K562 (cell line): ENCODE data around the gene ZNF598. TPM values are rescaled to one million over a fixed set of nuclear protein-coding genes. Genes with fewer than 3 reads are reported as not detected.

Experiments
- ATF7 ChIP-seq: fragments of 450-650 bp; IDR thresholded peaks from 2 replicates; pipeline ENCODE4 v1.7.1; 2014; ENCODE audit warnings: mild to moderate bottlenecking, moderate library complexity
- CC2D1A ChIP-seq: fragments of 450-650 bp; IDR thresholded peaks from 2 replicates; pipeline ENCODE4 v1.6.1; 2017; ENCODE audit warnings: mild to moderate bottlenecking
- KHSRP ChIP-seq: fragments of 450-650 bp; IDR thresholded peaks from 2 replicates; pipeline ENCODE4 v1.6.1; 2017
- MBD1 ChIP-seq: fragments of 250-450 bp; sonication (Bioruptor Pico); IDR thresholded peaks from 2 replicates; pipeline ENCODE4 v1.8.0; 2022; ENCODE audit warnings: inconsistent platforms
- MYC ChIP-seq, 2 experiments: fragments of 250-450 bp in 1 of 2; sonication (Bioruptor Pico) in 1 of 2; IDR thresholded peaks; 2 replicates each; pipeline versions ENCODE4 v1.5.1 to v1.6.1; 2012 to 2021; ENCODE audit warnings: low read depth in 2 of 2, borderline replicate concordance in 1 of 2, improper control_type of control experiment in 1 of 2, low read length in 1 of 2, mild to moderate bottlenecking in 1 of 2, moderate library complexity in 1 of 2
- NR2C1 ChIP-seq, 2 experiments: fragments of 450-650 bp; IDR thresholded peaks; 2 replicates each; pipeline ENCODE4 v1.6.1; 2017; ENCODE audit warnings: mild to moderate bottlenecking in 2 of 2, antibody characterized with exemption in 1 of 2, inconsistent platforms in 1 of 2, missing compliant biosample characterization in 1 of 2, missing genetic modification characterization in 1 of 2
- RAD21 ChIP-seq, 2 experiments: fragments of 250-450 bp in 1 of 2; fragments of 450-650 bp in 1 of 2; sonication (Bioruptor Pico) in 1 of 2; formaldehyde crosslinking in 1 of 2; IDR thresholded peaks in 1 of 2; conservative IDR thresholded peaks in 1 of 2; 2 replicates each; pipeline versions ENCODE4 v1.4.0 to v1.8.0; 2020 to 2022; ENCODE audit warnings: mild to moderate bottlenecking in 2 of 2, moderate library complexity in 1 of 2
- SIN3A ChIP-seq, 2 experiments: fragments of 150-350 bp in 1 of 2; IDR thresholded peaks; 2 replicates each; pipeline ENCODE4 v1.6.1; 2011 to 2016; ENCODE audit warnings: borderline replicate concordance in 2 of 2, low read depth in 2 of 2, low read length in 2 of 2, mild to moderate bottlenecking in 2 of 2, moderate library complexity in 2 of 2; ENCODE audit not compliant: control insufficient read depth in 1 of 2
- TARDBP ChIP-seq: fragments of 450-650 bp; IDR thresholded peaks from 2 replicates; pipeline ENCODE4 v1.6.1; 2016
- TCF7 ChIP-seq: sonication (generic); IDR thresholded peaks from 2 replicates; pipeline ENCODE4 v1.6.1; 2016; ENCODE audit warnings: antibody characterized with exemption, borderline replicate concordance
- TFAM ChIP-seq: fragments of 250-450 bp; sonication (Bioruptor Pico); conservative IDR thresholded peaks from 2 replicates; pipeline ENCODE4 v1.5.0; 2021; ENCODE audit warnings: mild to moderate bottlenecking, moderate library complexity
- ZC3H8 ChIP-seq: fragments of 450-650 bp; IDR thresholded peaks from 2 replicates; pipeline ENCODE4 v1.6.1; 2017
- ZNF23 ChIP-seq: fragments of 250-450 bp; sonication (Bioruptor Pico); IDR thresholded peaks from 2 replicates; pipeline ENCODE4 v1.4.0; 2020; ENCODE audit warnings: mild to moderate bottlenecking
- ZNF717 ChIP-seq: fragments of 250-450 bp; sonication (Bioruptor Pico); IDR thresholded peaks from 2 replicates; pipeline ENCODE4 v1.5.0; 2021
- ZNF785 ChIP-seq: fragments of 250-450 bp; sonication (Bioruptor Pico); IDR thresholded peaks from 2 replicates; pipeline ENCODE4 v1.4.0; 2020; ENCODE audit warnings: mild to moderate bottlenecking
- polyA plus RNA-seq, 8 experiments: library from polyadenylated mRNA; depleted of rRNA in 4 of 8; stranded (reverse) in 5 of 8; unstranded in 3 of 8; fragments of >200 nt; fragmentation: Nextera tagmentation in 2 of 8; fragmentation: Illumina TruSeq in 1 of 8; extraction: Ambion mirVana in 2 of 8; extraction: Trizol in 1 of 8; gene quantifications; 2 replicates each; pipeline versions ENCODE4 v1.2.1 to v1.2.3, GENCODE V29; 2011 to 2014; ENCODE audit warnings: inconsistent platforms in 1 of 8, missing spikeins in 1 of 8
- total RNA-seq, 7 experiments: library from RNA; depleted of rRNA in 6 of 7; stranded (reverse); fragments of >200 nt in 6 of 7; fragmentation: Illumina TruSeq in 2 of 7; extraction: Trizol in 2 of 7; gene quantifications; 2 replicates each; pipeline versions ENCODE4 v1.2.1 to v1.2.3, GENCODE V29; 2011 to 2021; ENCODE audit warnings: low replicate concordance in 1 of 7
- TF ChIP-seq, protein P1 (sequence below): fragments of 250-450 bp; sonication (Bioruptor Pico); IDR thresholded peaks from 2 replicates; pipeline ENCODE4 v1.9.0; 2021; ENCODE audit warnings: mild to moderate bottlenecking, inconsistent platforms
- TF ChIP-seq, protein P2 (sequence below): fragments of 250-450 bp; sonication (Bioruptor Pico); IDR thresholded peaks from 2 replicates; pipeline ENCODE4 v1.4.0; 2020; ENCODE audit warnings: mild to moderate bottlenecking, moderate library complexity, borderline replicate concordance

ZNF598 gene
- total and polyA plus RNA-seq, 9 of the 15 experiments (the other 6 are each of a cell fraction or from before 2014, with no cell fraction given), result 0.11 to 115 (median 29.6) TPM

GRCh38 chr16:1983544-1984346, 25.9 kb downstream of the ZNF598 start, which contains the start of gene GFER (continued):
- TF ChIP-seq NR2C1 (IDR thresholded peaks at IDR 0.05) (no peak), NR2C1 (tag; IDR thresholded peaks at IDR 0.05) (peak; percentile 64), TCF7 (no peak), MYC (IDR thresholded peaks at IDR 0.05; ENCODE audit: low read depth, low read length) (peak; percentile 86), MYC (CRISPR knock-in tag; IDR thresholded peaks at IDR 0.05; ENCODE audit: borderline replicate concordance, low read depth) (no peak), ZNF785 (CRISPR knock-in tag) (no peak), RAD21 (CRISPR knock-in tag; conservative IDR thresholded peaks at IDR 0.05 in 1 of 2, IDR thresholded peaks at IDR 0.05 in 1 of 2) (peak; percentile 23 to 47; a peak in 2 of 4 replicates), KHSRP (no peak), MBD1 (CRISPR knock-in tag) (no peak), TFAM (CRISPR knock-in tag) (no peak), SIN3A (IDR thresholded peaks at IDR 0.05; ENCODE audit: borderline replicate concordance in 2 of 2, control insufficient read depth in 1 of 2, low read depth in 2 of 2, low read length in 2 of 2) (peak; percentile 58 to 68; a peak in 2 of 4 replicates), ZNF23 (no peak), TARDBP (no peak; the same call in none of the 2 replicates), CC2D1A (no peak), ATF7 (peak; percentile 71; the same call in 1 of the 2 replicates), ZNF717 (CRISPR knock-in tag) (no peak), ZC3H8 (no peak)
- TF ChIP-seq, protein P1, sequence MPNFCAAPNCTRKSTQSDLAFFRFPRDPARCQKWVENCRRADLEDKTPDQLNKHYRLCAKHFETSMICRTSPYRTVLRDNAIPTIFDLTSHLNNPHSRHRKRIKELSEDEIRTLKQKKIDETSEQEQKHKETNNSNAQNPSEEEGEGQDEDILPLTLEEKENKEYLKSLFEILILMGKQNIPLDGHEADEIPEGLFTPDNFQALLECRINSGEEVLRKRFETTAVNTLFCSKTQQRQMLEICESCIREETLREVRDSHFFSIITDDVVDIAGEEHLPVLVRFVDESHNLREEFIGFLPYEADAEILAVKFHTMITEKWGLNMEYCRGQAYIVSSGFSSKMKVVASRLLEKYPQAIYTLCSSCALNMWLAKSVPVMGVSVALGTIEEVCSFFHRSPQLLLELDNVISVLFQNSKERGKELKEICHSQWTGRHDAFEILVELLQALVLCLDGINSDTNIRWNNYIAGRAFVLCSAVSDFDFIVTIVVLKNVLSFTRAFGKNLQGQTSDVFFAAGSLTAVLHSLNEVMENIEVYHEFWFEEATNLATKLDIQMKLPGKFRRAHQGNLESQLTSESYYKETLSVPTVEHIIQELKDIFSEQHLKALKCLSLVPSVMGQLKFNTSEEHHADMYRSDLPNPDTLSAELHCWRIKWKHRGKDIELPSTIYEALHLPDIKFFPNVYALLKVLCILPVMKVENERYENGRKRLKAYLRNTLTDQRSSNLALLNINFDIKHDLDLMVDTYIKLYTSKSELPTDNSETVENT (CRISPR knock-in tag), result peak; percentile 85; the same call in 1 of the 2 replicates
- TF ChIP-seq, protein P2, sequence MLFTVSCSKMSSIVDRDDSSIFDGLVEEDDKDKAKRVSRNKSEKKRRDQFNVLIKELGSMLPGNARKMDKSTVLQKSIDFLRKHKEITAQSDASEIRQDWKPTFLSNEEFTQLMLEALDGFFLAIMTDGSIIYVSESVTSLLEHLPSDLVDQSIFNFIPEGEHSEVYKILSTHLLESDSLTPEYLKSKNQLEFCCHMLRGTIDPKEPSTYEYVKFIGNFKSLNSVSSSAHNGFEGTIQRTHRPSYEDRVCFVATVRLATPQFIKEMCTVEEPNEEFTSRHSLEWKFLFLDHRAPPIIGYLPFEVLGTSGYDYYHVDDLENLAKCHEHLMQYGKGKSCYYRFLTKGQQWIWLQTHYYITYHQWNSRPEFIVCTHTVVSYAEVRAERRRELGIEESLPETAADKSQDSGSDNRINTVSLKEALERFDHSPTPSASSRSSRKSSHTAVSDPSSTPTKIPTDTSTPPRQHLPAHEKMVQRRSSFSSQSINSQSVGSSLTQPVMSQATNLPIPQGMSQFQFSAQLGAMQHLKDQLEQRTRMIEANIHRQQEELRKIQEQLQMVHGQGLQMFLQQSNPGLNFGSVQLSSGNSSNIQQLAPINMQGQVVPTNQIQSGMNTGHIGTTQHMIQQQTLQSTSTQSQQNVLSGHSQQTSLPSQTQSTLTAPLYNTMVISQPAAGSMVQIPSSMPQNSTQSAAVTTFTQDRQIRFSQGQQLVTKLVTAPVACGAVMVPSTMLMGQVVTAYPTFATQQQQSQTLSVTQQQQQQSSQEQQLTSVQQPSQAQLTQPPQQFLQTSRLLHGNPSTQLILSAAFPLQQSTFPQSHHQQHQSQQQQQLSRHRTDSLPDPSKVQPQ (CRISPR knock-in tag), result no peak
